ENCODE measurements around the gene ATP1A3. TPM values are rescaled to one million over a fixed set of nuclear protein-coding genes. Genes with fewer than 3 reads are reported as not detected.

The ATP1A3 gene
- total and polyA plus RNA-seq, 8 donors: 0.12 to 0.45 (median 0.29) TPM; not detected in 5

DNA sequence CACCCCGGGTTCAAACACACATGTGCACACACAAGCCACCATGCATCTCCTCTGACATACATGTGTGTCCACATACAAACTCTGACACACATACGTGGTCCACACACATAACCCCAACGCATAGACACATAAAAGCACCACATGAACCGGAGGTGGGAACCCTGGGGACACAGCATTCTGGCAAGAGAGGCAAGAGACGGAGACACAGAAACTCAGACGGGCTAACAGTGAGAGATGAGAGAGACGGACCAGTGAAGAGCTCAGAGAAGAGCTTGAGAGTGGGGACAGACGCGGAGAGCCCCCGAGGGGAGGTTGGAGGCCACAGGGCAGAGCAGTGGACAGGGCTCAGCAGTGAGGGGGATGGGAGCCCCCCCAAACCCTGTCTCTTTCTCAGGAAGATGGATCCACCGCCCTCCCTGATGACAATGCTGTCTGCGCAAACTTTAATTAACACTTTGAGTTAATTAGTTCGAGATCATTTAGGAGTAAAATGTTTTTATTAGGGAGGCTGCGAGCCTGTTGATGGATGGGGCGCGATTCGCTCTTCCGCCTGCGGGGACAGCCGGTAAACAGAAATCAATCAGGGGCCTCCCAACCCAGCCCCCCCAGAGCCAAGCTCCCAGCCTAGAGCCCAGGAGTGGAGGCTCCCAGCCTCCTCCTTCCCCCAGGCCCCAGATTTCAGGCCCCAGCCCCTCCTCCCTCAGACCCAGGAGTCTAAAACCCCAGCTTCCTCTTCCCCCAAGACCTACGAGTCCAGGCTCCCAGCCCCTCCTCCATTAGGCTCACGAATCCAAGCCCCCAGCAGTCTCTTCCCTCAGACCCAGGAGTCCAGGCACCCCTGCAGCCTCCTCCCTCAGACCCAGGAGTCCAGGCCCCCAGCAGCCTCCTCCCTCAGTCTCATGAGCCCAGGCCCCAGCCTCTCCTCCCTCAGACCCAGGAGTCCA lies 56.2 kb downstream of the ATP1A3 start:
- Histone ChIP-seq H3K9me3 (no peaks in the 10 kb centered on the region), H3K27ac (no peak overlapping the region), H3K4me3 (no peak overlapping the region), H3K4me1 (peaks cover 21 to 44% (median 28%) of the 10 kb centered on the region in 4 donors), H3K27me3 (peaks cover 12 to 97% (median 33%) of the 10 kb centered on the region in 3 donors), H3K36me3 (no peaks in the 10 kb centered on the region)
- intact Hi-C loops (cut with DNase I; ENCODE audit: low total_unique reads): loop anchor here (10.0 kb wide), 1 partner anchor 63 kb away; the partner anchor contains the start of gene CD79A
- DNase-seq: peak in 1 of 2 donors; percentile 30
- no peak for TF ChIP-seq POLR2A (IDR thresholded peaks at IDR 0.05)
- no peak for TF ChIP-seq EP300 (IDR thresholded peaks at IDR 0.05)
- TF ChIP-seq POLR2AphosphoS5 (IDR thresholded peaks at IDR 0.05): no peak
- TF ChIP-seq, protein P1, sequence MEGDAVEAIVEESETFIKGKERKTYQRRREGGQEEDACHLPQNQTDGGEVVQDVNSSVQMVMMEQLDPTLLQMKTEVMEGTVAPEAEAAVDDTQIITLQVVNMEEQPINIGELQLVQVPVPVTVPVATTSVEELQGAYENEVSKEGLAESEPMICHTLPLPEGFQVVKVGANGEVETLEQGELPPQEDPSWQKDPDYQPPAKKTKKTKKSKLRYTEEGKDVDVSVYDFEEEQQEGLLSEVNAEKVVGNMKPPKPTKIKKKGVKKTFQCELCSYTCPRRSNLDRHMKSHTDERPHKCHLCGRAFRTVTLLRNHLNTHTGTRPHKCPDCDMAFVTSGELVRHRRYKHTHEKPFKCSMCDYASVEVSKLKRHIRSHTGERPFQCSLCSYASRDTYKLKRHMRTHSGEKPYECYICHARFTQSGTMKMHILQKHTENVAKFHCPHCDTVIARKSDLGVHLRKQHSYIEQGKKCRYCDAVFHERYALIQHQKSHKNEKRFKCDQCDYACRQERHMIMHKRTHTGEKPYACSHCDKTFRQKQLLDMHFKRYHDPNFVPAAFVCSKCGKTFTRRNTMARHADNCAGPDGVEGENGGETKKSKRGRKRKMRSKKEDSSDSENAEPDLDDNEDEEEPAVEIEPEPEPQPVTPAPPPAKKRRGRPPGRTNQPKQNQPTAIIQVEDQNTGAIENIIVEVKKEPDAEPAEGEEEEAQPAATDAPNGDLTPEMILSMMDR (IDR thresholded peaks at IDR 0.05): no peak
- 40 to 58% (median 53%) methylated on average over 21 to 22 of the region's 22 CpGs for WGBS, 5 donors

DNA sequence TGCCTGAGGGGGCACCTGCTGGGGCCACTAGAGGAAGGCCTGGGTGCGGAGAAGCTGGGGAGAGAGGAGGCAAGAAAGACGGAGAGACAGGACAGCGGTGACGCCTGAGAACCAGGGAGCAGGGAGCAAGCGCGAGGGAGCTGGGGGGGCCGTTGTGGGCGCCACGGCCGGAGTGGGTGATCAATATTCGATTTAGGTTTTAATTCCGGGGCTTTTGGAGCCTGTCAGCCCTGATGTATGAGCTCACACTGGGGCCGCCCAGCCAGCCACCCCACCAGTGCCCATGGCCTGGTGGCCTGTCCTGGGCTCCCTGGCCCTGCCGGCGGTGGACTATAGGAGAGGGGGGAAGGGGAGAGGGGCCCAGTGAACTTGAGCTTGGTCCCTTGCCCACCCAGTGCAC lies 57.1 kb downstream of the ATP1A3 start:
- Histone ChIP-seq H3K27ac (no peak overlapping the region), H3K36me3 (no peaks in the 10 kb centered on the region), H3K4me3 (no peak overlapping the region), H3K27me3 (peaks cover 12 to 99% (median 41%) of the 10 kb centered on the region in 3 donors), H3K4me1 (peaks cover 21 to 47% (median 28%) of the 10 kb centered on the region in 4 donors), H3K9me3 (no peaks in the 10 kb centered on the region)
- intact Hi-C loops (cut with DNase I; ENCODE audit: low total_unique reads): loop anchor here (10.0 kb wide), 1 partner anchor 62 kb away; the partner anchor contains the start of gene CD79A
- no peak for DNase-seq
- 63 to 70% (median 67%) methylated on average over 15 of the region's 15 CpGs for WGBS, 5 donors
- TF ChIP-seq, protein P1 (IDR thresholded peaks at IDR 0.05): no peak
- TF ChIP-seq POLR2AphosphoS5 (IDR thresholded peaks at IDR 0.05): no peak
- no peak for TF ChIP-seq EP300 (IDR thresholded peaks at IDR 0.05)
- no peak for TF ChIP-seq POLR2A (IDR thresholded peaks at IDR 0.05)

DNA sequence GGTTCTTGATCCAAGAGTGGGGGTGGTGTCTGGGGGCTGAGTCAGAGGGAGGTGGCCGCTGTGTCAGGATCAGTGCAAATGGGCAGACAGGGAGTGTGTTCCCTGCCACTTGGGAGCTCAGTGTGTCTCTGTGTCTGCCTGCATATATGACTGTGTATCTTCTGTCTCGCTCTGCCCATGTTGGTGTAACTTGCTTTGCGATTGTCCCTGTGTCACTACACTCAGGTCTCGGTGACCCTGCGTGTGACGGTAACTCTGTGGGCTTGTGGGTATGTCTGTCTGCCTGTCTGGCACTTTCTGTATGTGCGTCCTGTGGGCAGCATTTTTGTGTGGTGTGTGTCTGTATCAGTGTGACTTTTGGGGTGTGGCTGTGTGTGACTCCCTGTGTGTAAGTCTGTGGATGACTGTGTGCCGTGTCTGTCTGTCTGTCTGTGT lies 57.6 kb downstream of the ATP1A3 start:
- Histone ChIP-seq H3K4me1 (peaks cover 21 to 47% (median 28%) of the 10 kb centered on the region in 4 donors), H3K36me3 (no peaks in the 10 kb centered on the region), H3K27me3 (peaks cover 12 to 99% (median 45%) of the 10 kb centered on the region in 3 donors), H3K4me3 (no peak overlapping the region), H3K9me3 (no peaks in the 10 kb centered on the region), H3K27ac (no peak overlapping the region)
- DNase-seq: peak in 1 of 2 donors; percentile 11
- WGBS, 5 donors: 46 to 69% (median 62%) methylated on average over 8 of the region's 8 CpGs
- intact Hi-C loops (cut with DNase I; ENCODE audit: low total_unique reads): loop anchor here (10.0 kb wide), 1 partner anchor 62 kb away; the partner anchor contains the start of gene CD79A
- TF ChIP-seq EP300 (IDR thresholded peaks at IDR 0.05): no peak
- TF ChIP-seq, protein P1 (IDR thresholded peaks at IDR 0.05): no peak
- no peak for TF ChIP-seq POLR2A (IDR thresholded peaks at IDR 0.05)
- TF ChIP-seq POLR2AphosphoS5 (IDR thresholded peaks at IDR 0.05): no peak

DNA sequence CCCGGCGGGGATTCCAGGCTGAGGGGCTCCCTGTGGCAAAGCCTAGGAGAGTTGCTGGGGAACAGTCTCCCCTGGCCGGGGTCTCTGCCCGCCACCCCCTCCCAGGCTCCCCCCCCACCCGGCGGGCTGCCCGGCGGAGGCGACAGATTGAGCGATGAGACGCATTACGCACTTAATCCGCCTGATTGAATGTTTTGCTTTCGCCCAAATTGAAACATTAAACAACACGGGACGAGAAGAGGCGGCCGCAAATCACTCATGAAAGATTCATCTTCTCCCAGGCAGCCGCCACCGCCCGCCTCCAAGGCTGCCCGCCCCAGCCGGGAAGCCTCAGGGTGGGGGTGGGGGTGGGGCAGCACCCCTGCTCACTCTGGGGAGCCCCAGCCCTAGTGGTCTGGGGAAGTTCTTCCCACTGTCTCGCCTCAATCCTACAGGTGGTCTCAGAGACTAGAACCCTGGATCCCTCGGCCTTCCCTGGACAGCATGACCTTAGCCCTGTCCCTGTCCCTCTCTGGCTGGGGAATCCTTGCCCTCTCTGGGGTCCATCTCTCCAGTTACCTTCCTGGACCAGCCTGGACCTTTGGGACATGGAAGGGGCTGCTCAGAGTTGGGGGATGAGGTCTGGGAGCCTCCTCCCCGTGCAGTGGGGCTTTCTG lies 58.1 kb downstream of the ATP1A3 start:
- TF ChIP-seq POLR2AphosphoS5 (IDR thresholded peaks at IDR 0.05) (no peak), POLR2A (IDR thresholded peaks at IDR 0.05) (no peak), EP300 (IDR thresholded peaks at IDR 0.05) (no peak)
- TF ChIP-seq, protein P1 (IDR thresholded peaks at IDR 0.05): no peak
- no peak overlapping the region for H3K4me3 ChIP-seq
- WGBS, 5 donors: 22 to 37% (median 24%) methylated on average over 12 to 26 of the region's 26 CpGs
- H3K36me3 ChIP-seq: no peaks in the 10 kb centered on the region
- no peaks in the 10 kb centered on the region for H3K9me3 ChIP-seq
- intact Hi-C loops (cut with DNase I; ENCODE audit: low total_unique reads): loop anchor here (10.0 kb wide), 1 partner anchor 61 kb away; the partner anchor contains the start of gene CD79A
- no peak overlapping the region for H3K27ac ChIP-seq
- peaks cover 12 to 99% (median 45%) of the 10 kb centered on the region in 3 donors for H3K27me3 ChIP-seq
- peaks cover 17 to 42% (median 25%) of the 10 kb centered on the region in 4 donors for H3K4me1 ChIP-seq
- peak in 1 of 2 donors; percentile 19 for DNase-seq

Measured in stomach (tissue), 9 donors.